H9 (cell line): Measurements from ENCODE around the gene FCRL5. TPM values are rescaled to one million over a fixed set of nuclear protein-coding genes. Genes with fewer than 3 reads are reported as not detected.

Experiments used
- DNase-seq: peaks from one replicate; pipeline ENCODE4 v3.0.0-alpha.2; 2017
- H2AFZ ChIP-seq: one replicate; pipeline ENCODE4 v1.6.1; 2013; ENCODE audit warnings: mild to moderate bottlenecking, low read length, control low read depth, moderate library complexity
- H2AK5ac ChIP-seq: 2 replicates; pipeline ENCODE4 v1.6.1; 2013; ENCODE audit warnings: low read length, control low read depth, mixed read lengths; ENCODE audit not compliant: insufficient read length
- H2BK120ac ChIP-seq: one replicate; pipeline ENCODE4 v1.6.1; 2013; ENCODE audit warnings: low read depth, mild to moderate bottlenecking, low read length, control low read depth, inconsistent platforms; ENCODE audit not compliant: poor library complexity, severe bottlenecking
- H2BK12ac ChIP-seq: 2 replicates; pipeline ENCODE4 v1.6.1; 2013; ENCODE audit warnings: low read length, control low read depth, mixed read lengths, low read depth; ENCODE audit not compliant: insufficient read length
- H2BK15ac ChIP-seq: 2 replicates; pipeline ENCODE4 v1.6.1; 2013; ENCODE audit warnings: low read depth, low read length, control low read depth
- H2BK20ac ChIP-seq: one replicate; pipeline ENCODE4 v1.6.1; 2013; ENCODE audit warnings: low read depth, mild to moderate bottlenecking, low read length, control low read depth, inconsistent platforms; ENCODE audit not compliant: poor library complexity, severe bottlenecking
- H2BK5ac ChIP-seq: 2 replicates; pipeline ENCODE4 v1.6.1; 2013; ENCODE audit warnings: low read length, control low read depth, mixed read lengths; ENCODE audit not compliant: insufficient read length
- H3K14ac ChIP-seq: 2 replicates; pipeline ENCODE4 v1.6.1; 2013; ENCODE audit warnings: low read length, control low read depth; ENCODE audit not compliant: insufficient read depth
- H3K18ac ChIP-seq: 2 replicates; pipeline ENCODE4 v1.6.1; 2013; ENCODE audit warnings: low read depth, mild to moderate bottlenecking, mixed read lengths, low read length, control low read depth; ENCODE audit not compliant: insufficient read length
- H3K23ac ChIP-seq: 2 replicates; pipeline ENCODE4 v1.6.1; 2013; ENCODE audit warnings: low read length, control low read depth, mixed read lengths, low read depth; ENCODE audit not compliant: insufficient read length
- H3K23me2 ChIP-seq: 2 replicates; pipeline ENCODE4 v1.6.1; 2013; ENCODE audit warnings: low read depth, mild to moderate bottlenecking, mixed read lengths, low read length, control low read depth; ENCODE audit not compliant: insufficient read length, poor library complexity, severe bottlenecking
- H3K27ac ChIP-seq: 2 replicates; pipeline ENCODE4 v1.5.1; 2013; ENCODE audit warnings: low read length, control low read depth, mixed read lengths, low read depth; ENCODE audit not compliant: insufficient read length
- H3K27me3 ChIP-seq: 2 replicates; pipeline ENCODE4 v1.6.1; 2013; ENCODE audit warnings: low read length, control low read depth, inconsistent platforms; ENCODE audit not compliant: insufficient read depth
- H3K4ac ChIP-seq: 2 replicates; pipeline ENCODE4 v1.6.1; 2013; ENCODE audit warnings: low read depth, mild to moderate bottlenecking, control low read depth, inconsistent platforms, low read length, moderate library complexity
- H3K4me1 ChIP-seq: 2 replicates; pipeline ENCODE4 v1.6.1; 2013; ENCODE audit warnings: low read length, control low read depth, inconsistent platforms; ENCODE audit not compliant: insufficient read depth
- H3K4me2 ChIP-seq: 2 replicates; pipeline ENCODE4 v1.6.1; 2013; ENCODE audit warnings: low read length, control low read depth, mixed read lengths; ENCODE audit not compliant: insufficient read length, insufficient read depth
- H3K56ac ChIP-seq: 2 replicates; pipeline ENCODE4 v1.6.1; 2013; ENCODE audit warnings: low read depth, mild to moderate bottlenecking, mixed read lengths, low read length, control low read depth; ENCODE audit not compliant: insufficient read length
- H3K79me1 ChIP-seq: 2 replicates; pipeline ENCODE4 v1.6.1; 2013; ENCODE audit warnings: low read depth, mild to moderate bottlenecking, moderate library complexity, low read length, control low read depth, inconsistent platforms; ENCODE audit not compliant: insufficient read depth, poor library complexity, severe bottlenecking
- H3K79me2 ChIP-seq: 2 replicates; pipeline ENCODE4 v1.6.1; 2013; ENCODE audit warnings: low read length, control low read depth, inconsistent platforms; ENCODE audit not compliant: insufficient read depth
- H3K9ac ChIP-seq: 2 replicates; pipeline ENCODE4 v1.6.1; 2013; ENCODE audit warnings: low read length, control low read depth, mixed read lengths; ENCODE audit not compliant: insufficient read length; ENCODE audit errors: extremely low read depth
- H3K9me3 ChIP-seq: one replicate; pipeline ENCODE4 v1.6.1; 2013; ENCODE audit warnings: low read depth, low read length, inconsistent platforms; ENCODE audit not compliant: control insufficient read depth
- H3T11ph ChIP-seq: one replicate; pipeline ENCODE4 v1.6.1; 2013; ENCODE audit warnings: mild to moderate bottlenecking, low read length, control low read depth, inconsistent platforms
- H4K20me1 ChIP-seq: one replicate; pipeline ENCODE4 v1.6.1; 2013; ENCODE audit not compliant: control insufficient read depth, insufficient read length, insufficient read depth
- H4K5ac ChIP-seq: 2 replicates; pipeline ENCODE4 v1.6.1; 2013; ENCODE audit warnings: low read depth, mild to moderate bottlenecking, mixed read lengths, low read length, control low read depth; ENCODE audit not compliant: insufficient read length
- H4K8ac ChIP-seq: replicated peaks from 2 replicates; pipeline ENCODE4 v1.6.1; 2013; ENCODE audit warnings: low read length, control low read depth, mixed read lengths, low read depth; ENCODE audit not compliant: insufficient read length
- H4K91ac ChIP-seq: 2 replicates; pipeline ENCODE4 v1.6.1; 2013; ENCODE audit warnings: low read depth, mild to moderate bottlenecking, moderate library complexity, mixed read lengths, low read length, control low read depth; ENCODE audit not compliant: insufficient read length
- H3K27ac Mint-ChIP-seq, 3 experiments: 2 replicates in 2 of 3; 3 replicates in 1 of 3; pipeline ENCODE4 v1.8.0; 2020 to 2021; ENCODE audit warnings: mixed read lengths in 3 of 3, mild to moderate bottlenecking in 1 of 3, moderate library complexity in 1 of 3
- H3K27me3 Mint-ChIP-seq: 2 replicates; pipeline ENCODE4 v1.8.0; 2021; ENCODE audit warnings: low read depth, mild to moderate bottlenecking, moderate library complexity, mixed read lengths
- H3K36me3 Mint-ChIP-seq, 3 experiments: 2 replicates in 2 of 3; 3 replicates in 1 of 3; pipeline ENCODE4 v1.8.0; 2020 to 2021; ENCODE audit warnings: low read depth in 3 of 3, mixed read lengths in 3 of 3; ENCODE audit not compliant: insufficient read depth in 1 of 3
- H3K4me1 Mint-ChIP-seq, 2 experiments: 2 replicates each; pipeline ENCODE4 v1.8.0; 2020; ENCODE audit warnings: mixed read lengths in 2 of 2
- H3K4me3 Mint-ChIP-seq, 2 experiments: 2 replicates in 1 of 2; 3 replicates in 1 of 2; pipeline ENCODE4 v1.8.0; 2020 to 2021; ENCODE audit warnings: mild to moderate bottlenecking in 2 of 2, mixed read lengths in 2 of 2, moderate library complexity in 1 of 2
- H3K9me3 Mint-ChIP-seq, 2 experiments: 2 replicates in 1 of 2; 3 replicates in 1 of 2; pipeline ENCODE4 v1.8.0; 2020; ENCODE audit warnings: mild to moderate bottlenecking in 2 of 2, mixed read lengths in 2 of 2, moderate library complexity in 1 of 2
- CTCF ChIP-seq: fragments of 200-600 bp; sonication (generic); conservative IDR thresholded peaks from 3 replicates; pipeline ENCODE4 v1.8.0; 2021; ENCODE audit warnings: antibody characterized with exemption, mild to moderate bottlenecking
- total RNA-seq: library from RNA; stranded (reverse); gene quantifications from 2 replicates; pipeline ENCODE4 v1.2.1, GENCODE V29; 2021

Gene FCRL5
- total RNA-seq, 1 experiment from 2014 or later, result 0.98 TPM

GRCh38 chr1:157539568-157539967 is 12.7 kb downstream of the FCRL5 start:
- Histone ChIP-seq H2BK120ac (no peak overlapping the region), H3K18ac (no peak overlapping the region), H2AK5ac (no peak overlapping the region), H4K91ac (no peak overlapping the region), H3K27ac (peak overlapping the region; percentile 37), H3K23ac (no peak overlapping the region), H3K4me1 (peaks cover 16% of the 10 kb centered on the region; the same call in 1 of the 2 replicates), H3K23me2 (no peaks in the 10 kb centered on the region), H3K56ac (no peak overlapping the region), H3K9ac (no peak overlapping the region), H3K9me3 (no peaks in the 10 kb centered on the region), H3K14ac (no peak overlapping the region), H3K4ac (no peak overlapping the region), H2BK12ac (no peak overlapping the region), H3T11ph (no peak overlapping the region), H2BK5ac (no peak overlapping the region), H2AFZ (no peak overlapping the region), H3K79me1 (no peaks in the 10 kb centered on the region), H3K79me2 (no peaks in the 10 kb centered on the region), H2BK20ac (no peak overlapping the region), H4K8ac (no peak overlapping the region), H3K27me3 (no peaks in the 10 kb centered on the region; the same call in 1 of the 2 replicates), H3K4me2 (no peak overlapping the region), H2BK15ac (no peak overlapping the region), H4K20me1 (no peaks in the 10 kb centered on the region), H4K5ac (no peak overlapping the region)
- Mint-ChIP-seq H3K4me1 (peaks cover 31 to 44% of the 10 kb centered on the region in 2 experiments), H3K9me3 (peaks cover 24 to 27% of the 10 kb centered on the region in 2 experiments), H3K4me3 (no peak overlapping the region), H3K27me3 (no peaks in the 10 kb centered on the region), H3K36me3 (peaks cover 20 to 27% (median 20%) of the 10 kb centered on the region in 3 experiments), H3K27ac (peak overlapping the region in 2 of 3 experiments; percentile 82 to 95; a peak in 4 of 7 replicates)
- no peak for DNase-seq
- no peak for TF ChIP-seq CTCF
